ENCODE measurements around the gene PTPRCAP.

PTPRCAP gene

DNA sequence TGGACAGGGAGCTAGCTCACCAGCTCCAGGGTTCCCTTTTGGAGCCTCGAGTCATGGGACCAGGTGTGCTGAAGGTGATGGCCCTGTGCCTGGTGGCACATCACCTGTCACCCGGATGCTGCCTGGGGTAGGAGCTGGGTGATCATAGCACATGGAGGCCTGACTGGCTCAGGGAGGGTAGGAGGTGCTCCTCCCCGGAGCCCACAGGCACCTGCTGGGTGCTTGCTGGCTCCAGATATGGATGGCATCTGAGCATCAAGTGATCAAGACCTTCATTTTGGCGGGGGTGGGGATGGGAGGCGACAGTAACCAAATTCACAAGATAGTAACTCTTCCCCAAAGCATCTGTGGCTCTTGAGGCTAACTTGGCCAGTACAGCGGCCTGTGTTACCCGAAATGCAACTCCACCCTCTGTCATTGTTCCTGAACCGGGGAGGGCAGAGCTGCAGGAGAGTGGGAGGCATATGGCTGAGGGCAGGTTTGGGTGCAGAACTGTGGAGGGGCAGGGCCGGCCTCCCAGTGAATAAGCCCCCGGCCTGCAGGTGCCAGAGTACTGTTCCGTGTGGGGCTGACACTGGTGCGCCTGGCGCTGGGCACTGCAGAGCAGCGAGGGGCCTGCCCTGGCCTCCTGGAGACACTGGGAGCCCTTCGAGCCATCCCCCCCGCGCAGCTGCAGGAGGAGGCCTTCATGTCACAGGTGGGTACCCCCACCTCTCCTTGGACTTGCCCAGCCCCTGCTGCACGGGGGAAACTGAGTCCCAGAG lies 28.9 kb downstream of the PTPRCAP start:
- H3K27ac ChIP-seq: no peak overlapping the region
- no peak for TF ChIP-seq ZFX (IDR thresholded peaks at IDR 0.05; ENCODE audit: borderline replicate concordance)
- TF ChIP-seq, protein P1, sequence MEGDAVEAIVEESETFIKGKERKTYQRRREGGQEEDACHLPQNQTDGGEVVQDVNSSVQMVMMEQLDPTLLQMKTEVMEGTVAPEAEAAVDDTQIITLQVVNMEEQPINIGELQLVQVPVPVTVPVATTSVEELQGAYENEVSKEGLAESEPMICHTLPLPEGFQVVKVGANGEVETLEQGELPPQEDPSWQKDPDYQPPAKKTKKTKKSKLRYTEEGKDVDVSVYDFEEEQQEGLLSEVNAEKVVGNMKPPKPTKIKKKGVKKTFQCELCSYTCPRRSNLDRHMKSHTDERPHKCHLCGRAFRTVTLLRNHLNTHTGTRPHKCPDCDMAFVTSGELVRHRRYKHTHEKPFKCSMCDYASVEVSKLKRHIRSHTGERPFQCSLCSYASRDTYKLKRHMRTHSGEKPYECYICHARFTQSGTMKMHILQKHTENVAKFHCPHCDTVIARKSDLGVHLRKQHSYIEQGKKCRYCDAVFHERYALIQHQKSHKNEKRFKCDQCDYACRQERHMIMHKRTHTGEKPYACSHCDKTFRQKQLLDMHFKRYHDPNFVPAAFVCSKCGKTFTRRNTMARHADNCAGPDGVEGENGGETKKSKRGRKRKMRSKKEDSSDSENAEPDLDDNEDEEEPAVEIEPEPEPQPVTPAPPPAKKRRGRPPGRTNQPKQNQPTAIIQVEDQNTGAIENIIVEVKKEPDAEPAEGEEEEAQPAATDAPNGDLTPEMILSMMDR (IDR thresholded peaks at IDR 0.05): no peak

DNA sequence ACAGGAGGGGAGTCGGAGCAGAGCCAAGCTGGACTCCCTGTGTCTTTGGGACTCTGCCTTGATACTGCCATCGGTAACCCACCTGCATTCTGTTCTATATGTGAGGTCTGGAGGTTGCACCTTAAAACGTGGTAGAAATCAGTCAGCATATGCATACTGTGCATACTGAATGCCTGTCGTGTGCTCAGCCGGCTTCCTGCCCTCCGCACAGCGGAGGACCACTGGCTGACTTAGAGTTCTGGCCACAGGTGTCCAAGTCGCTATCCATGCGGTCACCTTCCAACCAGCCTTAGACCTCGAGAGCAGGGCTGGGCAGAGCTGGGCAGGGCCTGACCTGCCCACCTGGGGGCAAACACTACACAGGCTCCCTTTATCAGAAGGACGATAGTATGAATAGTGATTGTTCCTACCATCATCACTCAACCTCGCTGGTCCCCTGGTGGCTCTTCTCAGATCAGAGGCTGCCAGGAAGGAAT lies 29.8 kb downstream of the PTPRCAP start:
- no peak overlapping the region for H3K27ac ChIP-seq
- TF ChIP-seq, protein P1 (IDR thresholded peaks at IDR 0.05): no peak
- no peak for TF ChIP-seq ZFX (IDR thresholded peaks at IDR 0.05; ENCODE audit: borderline replicate concordance)

DNA sequence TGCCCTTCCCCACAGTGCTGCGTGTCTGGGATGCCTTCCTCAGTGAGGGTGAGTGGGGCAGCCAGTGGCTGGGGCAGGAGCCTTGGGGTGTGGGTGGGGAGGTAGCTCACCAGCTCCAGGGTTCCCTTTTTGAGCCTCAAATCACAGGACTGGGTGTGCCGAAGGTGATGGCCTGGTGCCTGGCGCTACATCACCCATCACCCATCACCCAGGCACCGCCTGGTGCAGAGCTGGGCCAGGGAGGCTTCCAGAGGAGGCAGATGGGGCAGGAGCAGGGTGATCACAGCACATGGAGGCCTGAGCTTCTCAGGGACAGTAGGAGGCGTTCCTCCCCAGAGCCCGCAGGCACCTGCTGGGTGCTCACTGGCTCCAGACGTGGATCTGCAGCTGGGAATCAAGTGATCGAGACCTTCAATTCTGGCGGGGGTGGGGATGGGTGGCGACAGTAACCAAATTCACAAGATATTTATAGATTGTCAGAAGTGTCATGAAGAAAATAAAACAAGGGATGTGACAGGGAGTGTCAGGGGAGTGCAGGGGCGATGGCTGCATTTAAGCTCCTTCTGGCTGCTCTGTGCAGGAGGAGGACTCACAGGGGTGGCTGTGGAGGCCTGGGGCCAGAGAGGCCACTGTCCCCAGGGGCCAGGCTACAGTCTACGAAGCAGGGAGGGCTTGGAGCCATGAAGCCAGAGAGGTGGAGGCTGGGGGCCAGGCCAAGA lies 30.4 kb downstream of the PTPRCAP start:
- TF ChIP-seq ZFX (IDR thresholded peaks at IDR 0.05; ENCODE audit: borderline replicate concordance): no peak
- TF ChIP-seq, protein P1 (IDR thresholded peaks at IDR 0.05): 0 out of 2 replicates have a peak, but pooled peaks have one; percentile 5
- H3K27ac ChIP-seq: no peak overlapping the region

DNA sequence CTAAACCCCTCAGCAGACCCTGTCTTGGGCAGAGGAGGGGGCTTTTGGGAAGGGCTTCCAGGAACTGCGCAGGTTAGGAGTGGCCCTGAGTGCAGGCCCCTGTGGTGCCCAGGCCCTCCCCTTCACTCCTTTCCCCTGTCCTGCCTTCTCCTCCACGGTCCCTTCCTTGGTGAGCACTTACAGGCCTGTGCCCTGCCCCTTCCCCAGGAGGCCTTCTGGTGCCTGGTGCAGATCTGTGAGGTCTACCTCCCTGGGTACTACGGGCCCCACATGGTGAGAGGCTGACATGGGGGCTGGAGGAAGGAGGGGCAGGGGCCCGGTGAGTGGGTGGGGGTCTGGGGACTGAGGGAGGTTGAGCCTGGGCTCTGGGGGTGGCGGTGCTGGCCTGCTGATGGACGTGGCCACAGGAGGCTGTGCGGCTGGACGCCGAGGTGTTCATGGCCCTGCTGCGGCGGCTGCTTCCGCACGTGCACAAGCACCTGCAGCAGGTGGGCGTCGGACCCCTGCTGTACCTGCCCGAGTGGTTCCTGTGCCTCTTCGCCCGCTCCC lies 31.0 kb downstream of the PTPRCAP start:
- H3K27ac ChIP-seq: no peak overlapping the region
- TF ChIP-seq, protein P1 (IDR thresholded peaks at IDR 0.05): no peak
- no peak for TF ChIP-seq ZFX (IDR thresholded peaks at IDR 0.05; ENCODE audit: borderline replicate concordance)

DNA sequence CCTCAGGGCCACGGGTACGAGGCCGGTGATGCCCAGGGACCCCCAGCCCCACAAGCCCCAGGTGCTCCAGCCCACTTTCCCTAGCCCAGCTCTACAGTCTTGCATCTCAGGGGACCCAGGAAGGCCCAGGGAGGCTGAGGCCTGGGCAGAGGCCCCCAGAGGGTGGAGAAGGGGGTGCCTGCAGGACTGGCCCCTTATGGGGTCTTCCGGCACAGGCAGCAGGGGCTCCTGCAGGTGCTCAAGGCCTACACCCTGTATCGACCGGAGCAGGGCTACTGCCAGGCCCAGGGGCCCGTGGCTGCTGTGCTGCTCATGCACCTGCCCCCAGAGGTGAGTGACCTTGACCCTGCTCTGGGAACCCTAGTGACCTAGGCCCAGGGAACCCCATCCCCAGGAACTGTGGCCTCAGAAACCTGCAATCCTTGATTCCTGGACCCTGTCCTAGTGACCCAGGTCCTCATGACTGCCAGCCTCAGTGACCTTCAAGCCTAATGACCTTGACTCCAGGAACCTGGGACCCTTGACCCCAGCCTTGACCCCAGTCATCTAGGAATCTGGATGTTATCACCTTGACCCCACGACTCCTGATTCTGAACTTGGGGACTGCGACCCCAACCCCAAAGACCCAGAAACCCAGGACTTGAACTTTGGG lies 31.7 kb downstream of the PTPRCAP start:
- TF ChIP-seq, protein P1 (IDR thresholded peaks at IDR 0.05): no peak
- TF ChIP-seq ZFX (IDR thresholded peaks at IDR 0.05; ENCODE audit: borderline replicate concordance): no peak
- H3K27ac ChIP-seq: no peak overlapping the region

DNA sequence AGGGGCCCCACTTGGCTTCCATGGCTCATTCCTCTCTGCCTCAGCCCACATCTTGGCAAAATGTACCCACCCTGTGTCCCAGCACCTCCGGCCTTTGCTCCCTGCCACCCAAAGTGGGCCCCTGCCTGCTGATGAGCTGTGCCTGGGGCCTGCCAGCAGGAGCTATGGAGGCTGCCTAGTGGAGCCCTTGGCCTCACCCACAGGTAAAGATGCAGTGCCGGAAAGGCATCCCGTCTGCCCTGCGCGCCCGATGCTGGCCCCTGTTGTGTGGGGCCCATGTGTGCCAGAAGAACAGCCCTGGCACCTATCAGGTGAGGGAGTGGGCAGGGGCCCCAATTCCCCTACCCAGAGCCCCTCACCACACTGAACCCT lies 32.3 kb downstream of the PTPRCAP start:
- H3K27ac ChIP-seq: no peak overlapping the region
- TF ChIP-seq, protein P1 (IDR thresholded peaks at IDR 0.05): no peak
- no peak for TF ChIP-seq ZFX (IDR thresholded peaks at IDR 0.05; ENCODE audit: borderline replicate concordance)
